ENCODE measurements around the gene PFKFB3. TPM values are rescaled to one million over a fixed set of nuclear protein-coding genes. Genes with fewer than 3 reads are reported as not detected.

The PFKFB3 gene
- total RNA-seq, 1 experiment from 2014 or later, result 36.8 TPM

- H3K9me3 Mint-ChIP-seq, result no peaks in the 10 kb centered on the region
- no peaks in the 10 kb centered on the region for H3K36me3 Mint-ChIP-seq (ENCODE audit: insufficient read depth in 1 of 3, low read depth in 3 of 3)
- Histone ChIP-seq H4K8ac (replicated peaks; ENCODE audit: insufficient read length, low read depth, low read length) (no peak overlapping the region), H2BK20ac (ENCODE audit: low read depth, low read length, poor library complexity, severe bottlenecking) (no peak overlapping the region), H4K5ac (ENCODE audit: insufficient read length, low read depth, low read length) (no peak overlapping the region), H3K4me2 (ENCODE audit: insufficient read depth, insufficient read length, low read length) (no peak overlapping the region), H3K56ac (ENCODE audit: insufficient read length, low read depth, low read length) (no peak overlapping the region), H3K79me1 (ENCODE audit: insufficient read depth, low read depth, low read length, poor library complexity, severe bottlenecking) (no peaks in the 10 kb centered on the region), H3K4ac (ENCODE audit: low read depth, low read length) (no peak overlapping the region), H3T11ph (ENCODE audit: low read length) (no peak overlapping the region), H3K23ac (ENCODE audit: insufficient read length, low read depth, low read length) (no peak overlapping the region), H4K20me1 (ENCODE audit: control insufficient read depth, insufficient read depth, insufficient read length) (no peaks in the 10 kb centered on the region), H3K23me2 (ENCODE audit: insufficient read length, low read depth, low read length, poor library complexity, severe bottlenecking) (no peaks in the 10 kb centered on the region), H3K27me3 (ENCODE audit: insufficient read depth, low read length) (no peaks in the 10 kb centered on the region), H3K9me3 (ENCODE audit: control insufficient read depth, low read depth, low read length) (no peaks in the 10 kb centered on the region), H2AFZ (ENCODE audit: low read length) (no peak overlapping the region), H2BK5ac (ENCODE audit: insufficient read length, low read length) (no peak overlapping the region), H2BK15ac (ENCODE audit: low read depth, low read length) (no peak overlapping the region), H3K18ac (ENCODE audit: insufficient read length, low read depth, low read length) (no peak overlapping the region), H2BK12ac (ENCODE audit: insufficient read length, low read depth, low read length) (no peak overlapping the region), H4K91ac (ENCODE audit: insufficient read length, low read depth, low read length) (no peak overlapping the region), H2AK5ac (ENCODE audit: insufficient read length, low read length) (no peak overlapping the region), H3K79me2 (ENCODE audit: insufficient read depth, low read length) (no peaks in the 10 kb centered on the region), H3K9ac (ENCODE audit: extremely low read depth, insufficient read length, low read length) (no peak overlapping the region), H2BK120ac (ENCODE audit: low read depth, low read length, poor library complexity, severe bottlenecking) (no peak overlapping the region), H3K14ac (ENCODE audit: insufficient read depth, low read length) (no peak overlapping the region), H3K27ac (ENCODE audit: insufficient read length, low read depth, low read length) (no peak overlapping the region), H3K4me1 (ENCODE audit: insufficient read depth, low read length) (no peaks in the 10 kb centered on the region)
- no peak overlapping the region for H3K4me3 Mint-ChIP-seq
- H3K4me1 Mint-ChIP-seq, result peaks cover 0 to 2% of the 10 kb centered on the region in 2 experiments; a peak in 1 of 4 replicates
- DNase-seq, result no peak
- TF ChIP-seq CTCF (conservative IDR thresholded peaks at IDR 0.05), result no peak
- no CpG with 5 or more reads among the region's 7 CpGs for WGBS (ENCODE audit: extremely low coverage, insufficient read length, low lambda C conversion rate)
- no peak overlapping the region for H3K27ac Mint-ChIP-seq
- no peaks in the 10 kb centered on the region for H3K27me3 Mint-ChIP-seq (ENCODE audit: low read depth)
Observed at GRCh38 chr10:6244510-6244909, 41.8 kb downstream of the PFKFB3 start.

All from H9 (cell line).